Right lobe of liver (tissue), 4 donors: Measurements from ENCODE around the gene ENC1.

Experiments used
- CTCF ChIP-seq, 4 donors: fragments of 200-600 bp in 3 of 4; fragments of 450-650 bp in 1 of 4; IDR thresholded peaks; one replicate each; pipeline versions ENCODE4 v1.5.1 to v1.8.0; 2016 to 2022; ENCODE audit warnings: antibody characterized with exemption in 4 of 4, mild to moderate bottlenecking in 2 of 4
- POLR2A ChIP-seq: fragments of 450-650 bp; IDR thresholded peaks from one replicate; pipeline ENCODE4 v1.6.1; 2017; ENCODE audit warnings: antibody characterized with exemption, mild to moderate bottlenecking
- donor health status: DM: no; HTN: no; CAD: no.
- donor health status: DM: no; HTN: no; CAD: no.
- donor health status: DM: no; HTN: yes; CAD: no.

DNA sequence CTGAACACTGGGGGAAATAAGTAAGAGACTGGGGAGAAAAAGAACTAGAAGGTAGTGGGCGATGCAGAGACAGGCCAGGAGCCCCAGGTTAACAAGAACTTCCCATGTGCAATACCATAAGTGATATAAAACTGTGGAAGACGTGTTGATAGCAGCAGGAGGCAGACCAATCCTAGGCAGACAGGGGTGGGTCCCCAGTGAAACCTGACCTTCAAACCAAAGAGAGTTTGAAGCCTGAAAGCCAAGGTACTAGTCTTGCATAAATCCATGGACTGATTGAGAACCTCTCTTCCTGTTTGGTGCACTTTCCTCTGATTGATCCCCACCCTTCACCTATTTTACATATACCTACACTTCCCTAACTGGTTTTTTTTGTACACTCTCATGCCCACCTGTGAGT, 29.3 kb upstream of the ENC1 start:
- TF ChIP-seq CTCF (IDR thresholded peaks at IDR 0.05) (no peak), POLR2A (no peak)
